Tibial artery (tissue), 4 donors: ENCODE data around the gene DCAF12L1.

ENCODE experiments used
- DNase-seq, 2 donors: peaks; one replicate each; pipeline ENCODE4 v3.0.0-alpha.2; 2019
- H3K27ac ChIP-seq, 2 donors: fragments of 200-600 bp; sonication (generic) in 1 of 2; 1 replicate in 1 of 2; 2 replicates in 1 of 2; pipeline ENCODE4 v1.5.1; 2018 to 2019; ENCODE audit warnings: mild to moderate bottlenecking in 1 of 2
- H3K27me3 ChIP-seq, 2 donors: fragments of 200-600 bp; sonication (generic) in 1 of 2; one replicate each; pipeline versions ENCODE4 v1.5.1 to v1.6.0; 2016 to 2019
- H3K36me3 ChIP-seq, 3 donors: fragments of 200-600 bp; sonication (generic) in 2 of 3; one replicate each; pipeline ENCODE4 v1.5.1; 2016 to 2019; ENCODE audit warnings: mild to moderate bottlenecking in 2 of 3
- H3K4me1 ChIP-seq, 4 donors: fragments of 200-600 bp; sonication (generic) in 2 of 4; 1 replicate in 3 of 4; 2 replicates in 1 of 4; pipeline ENCODE4 v1.5.1; 2016 to 2019
- H3K4me3 ChIP-seq, 2 donors: fragments of 200-600 bp; sonication (generic) in 1 of 2; 1 replicate in 1 of 2; 2 replicates in 1 of 2; pipeline ENCODE4 v1.5.1; 2018 to 2019; ENCODE audit warnings: mild to moderate bottlenecking in 2 of 2
- H3K9me3 ChIP-seq, 3 donors: fragments of 200-600 bp; sonication (generic) in 1 of 3; one replicate each; pipeline ENCODE4 v1.5.1; 2016 to 2019
- CTCF ChIP-seq, 2 experiments: fragments of 200-600 bp in 1 of 2; fragments of 450-650 bp in 1 of 2; IDR thresholded peaks; one replicate each; pipeline ENCODE4 v1.5.1; 2017 to 2019; ENCODE audit warnings: antibody characterized with exemption in 2 of 2, mild to moderate bottlenecking in 1 of 2, moderate library complexity in 1 of 2
- intact Hi-C: fragments of 100-400 bp; cut with DNase I; formaldehyde crosslinking; loops from one replicate; pipeline ENCODE4 v1.15.0; 2023; ENCODE audit warnings: low total_unique reads

Gene DCAF12L1

GRCh38 chrX:126551306-126551705 lies 1.3 kb downstream of the DCAF12L1 start:
- no peak for DNase-seq
- Histone ChIP-seq H3K9me3 (peaks cover 0 to 4% (median 0%) of the 10 kb centered on the region in 3 donors), H3K4me1 (no peaks in the 10 kb centered on the region), H3K4me3 (no peak overlapping the region), H3K36me3 (no peaks in the 10 kb centered on the region), H3K27me3 (peaks cover 0 to 4% of the 10 kb centered on the region in 2 donors), H3K27ac (no peak overlapping the region)
- TF ChIP-seq CTCF (IDR thresholded peaks at IDR 0.05) = no peak
- intact Hi-C loops = no loop called here

- H3K4me3 ChIP-seq = no peak overlapping the region
- no peak overlapping the region for H3K27ac ChIP-seq
- H3K9me3 ChIP-seq = peaks cover 0 to 4% (median 0%) of the 10 kb centered on the region in 3 donors
- intact Hi-C loops = no loop called here
- no peak for DNase-seq
- H3K36me3 ChIP-seq = no peaks in the 10 kb centered on the region
- no peak for TF ChIP-seq CTCF (IDR thresholded peaks at IDR 0.05)
- H3K4me1 ChIP-seq = no peaks in the 10 kb centered on the region
- peaks cover 0 to 4% of the 10 kb centered on the region in 2 donors for H3K27me3 ChIP-seq
Observed at GRCh38 chrX:126550816-126551215, 1.8 kb downstream of the DCAF12L1 start.

GRCh38 chrX:126509923-126510322 lies 42.7 kb downstream of the DCAF12L1 start:
- Histone ChIP-seq H3K4me1 (no peaks in the 10 kb centered on the region), H3K27me3 (no peaks in the 10 kb centered on the region), H3K36me3 (no peaks in the 10 kb centered on the region), H3K4me3 (no peak overlapping the region), H3K27ac (no peak overlapping the region), H3K9me3 (no peaks in the 10 kb centered on the region)
- no peak for TF ChIP-seq CTCF (IDR thresholded peaks at IDR 0.05)
- no peak for DNase-seq
- intact Hi-C loops = no loop called here
